Caco-2 (cell line): Measurements from ENCODE around the gene CLDN9. TPM values are rescaled to one million over a fixed set of nuclear protein-coding genes. Genes with fewer than 3 reads are reported as not detected.

ENCODE experiments used
- BruUV-seq: library from RNA; stranded (reverse); fragments of 400-500 nt; replicated peaks from 2 replicates; lab custom pipeline; 2021; lab: Mats Ljungman, UMichigan
- CTCF ChIA-PET: fragments of 300-600 bp; sonication (Branson Sonifier 250); formaldehyde crosslinking; loops from one replicate; lab custom pipeline; 2022; ENCODE audit warnings: antibody characterized with exemption; lab: Charles Lee
- POLR2A ChIA-PET: fragments of 300-600 bp; sonication (Branson Sonifier 250); formaldehyde crosslinking; loops from one replicate; lab custom pipeline; 2022; ENCODE audit warnings: antibody characterized with exemption; lab: Charles Lee
- DNase-seq, 2 experiments: peaks; one replicate each; pipeline versions ENCODE4 v3.0.0 to v3.0.0-alpha.2; 2020 to 2022
- H3K27me3 ChIP-seq: replicated peaks from 2 replicates; pipeline ENCODE4 v1.6.0; 2011; ENCODE audit warnings: low read length; ENCODE audit not compliant: control insufficient read depth, insufficient read depth
- H3K36me3 ChIP-seq: 2 replicates; pipeline ENCODE4 v1.5.1; 2011; ENCODE audit warnings: low read length; ENCODE audit not compliant: control insufficient read depth, insufficient read depth
- H3K4me1 ChIP-seq: fragments of 250-450 bp; sonication (Bioruptor Pico); 2 replicates; pipeline ENCODE4 v1.5.1; 2020; ENCODE audit warnings: mild to moderate bottlenecking
- H3K4me3 ChIP-seq: 2 replicates; pipeline ENCODE4 v1.5.1; 2011; ENCODE audit warnings: low read depth, mild to moderate bottlenecking, control low read depth, low read length
- H3K9me3 ChIP-seq: fragments of 250-450 bp; sonication (Bioruptor Pico); 2 replicates; pipeline ENCODE4 v1.5.1; 2020; ENCODE audit warnings: mild to moderate bottlenecking, moderate library complexity
- H3K27ac Mint-ChIP-seq: one replicate; pipeline ENCODE4 v1.8.0; 2022; ENCODE audit warnings: mixed read lengths; ENCODE audit not compliant: unreplicated experiment
- H3K27me3 Mint-ChIP-seq: one replicate; pipeline ENCODE4 v1.8.0; 2022; ENCODE audit warnings: mixed read lengths; ENCODE audit not compliant: insufficient read depth, unreplicated experiment
- H3K36me3 Mint-ChIP-seq: one replicate; pipeline ENCODE4 v1.8.0; 2022; ENCODE audit warnings: mild to moderate bottlenecking, mixed read lengths; ENCODE audit not compliant: insufficient read depth, unreplicated experiment
- H3K4me1 Mint-ChIP-seq: one replicate; pipeline ENCODE4 v1.8.0; 2022; ENCODE audit warnings: low read depth, mixed read lengths; ENCODE audit not compliant: unreplicated experiment
- H3K4me3 Mint-ChIP-seq: one replicate; pipeline ENCODE4 v1.8.0; 2022; ENCODE audit warnings: mild to moderate bottlenecking, moderate library complexity, mixed read lengths; ENCODE audit not compliant: unreplicated experiment
- H3K9me3 Mint-ChIP-seq: one replicate; pipeline ENCODE4 v1.8.0; 2022; ENCODE audit warnings: mixed read lengths; ENCODE audit not compliant: unreplicated experiment
- intact Hi-C: fragments of 100-400 bp; cut with micrococcal nuclease; formaldehyde crosslinking; loops from one replicate; pipeline ENCODE4 v1.10.0; 2022; ENCODE audit not compliant: unreplicated experiment
- total RNA-seq: library from RNA; stranded (reverse); gene quantifications from 2 replicates; pipeline ENCODE4 v1.2.3, GENCODE V29; 2022
- TF ChIP-seq, protein P1 (sequence below), 2 experiments: fragments of 200-600 bp in 1 of 2; IDR thresholded peaks; 1 replicate in 1 of 2; 2 replicates in 1 of 2; pipeline versions ENCODE4 v1.5.1 to v1.8.0; 2011 to 2022; ENCODE audit warnings: antibody characterized with exemption in 1 of 2, control low read depth in 1 of 2, inconsistent platforms in 1 of 2, low read depth in 1 of 2, low read length in 1 of 2, mild to moderate bottlenecking in 1 of 2, moderate library complexity in 1 of 2; ENCODE audit not compliant: insufficient read depth in 1 of 2, severe bottlenecking in 1 of 2, unreplicated experiment in 1 of 2

CLDN9 gene
- total RNA-seq, 1 experiment from 2014 or later, result 0.79 TPM

GRCh38 chr16:3000540-3000939 lies 12.2 kb upstream of the CLDN9 start:
- H3K4me3 Mint-ChIP-seq, result no peak overlapping the region
- H3K27me3 ChIP-seq, result no peaks in the 10 kb centered on the region
- H3K4me3 ChIP-seq, result no peak overlapping the region
- no peaks in the 10 kb centered on the region for H3K27me3 Mint-ChIP-seq
- H3K9me3 Mint-ChIP-seq, result no peaks in the 10 kb centered on the region
- CTCF ChIA-PET, result interaction anchor here (0.5 to 1.9 kb wide), 4 partner anchors 20 to 122 kb away, joined by 4 to 15 read pairs (median 4); partner anchors contain the start of gene TNFRSF12A
- peaks cover 3% of the 10 kb centered on the region; the same call in 1 of the 2 replicates for H3K4me1 ChIP-seq
- peaks cover 19% of the 10 kb centered on the region for H3K36me3 Mint-ChIP-seq
- POLR2A ChIA-PET, result no interaction called here
- H3K36me3 ChIP-seq, result peaks cover 1% of the 10 kb centered on the region; the same call in 1 of the 2 replicates
- no peaks in the 10 kb centered on the region for H3K4me1 Mint-ChIP-seq
- no peak overlapping the region for H3K27ac Mint-ChIP-seq
- DNase-seq, result no peak
- H3K9me3 ChIP-seq, result no peaks in the 10 kb centered on the region
- TF ChIP-seq, protein P1, sequence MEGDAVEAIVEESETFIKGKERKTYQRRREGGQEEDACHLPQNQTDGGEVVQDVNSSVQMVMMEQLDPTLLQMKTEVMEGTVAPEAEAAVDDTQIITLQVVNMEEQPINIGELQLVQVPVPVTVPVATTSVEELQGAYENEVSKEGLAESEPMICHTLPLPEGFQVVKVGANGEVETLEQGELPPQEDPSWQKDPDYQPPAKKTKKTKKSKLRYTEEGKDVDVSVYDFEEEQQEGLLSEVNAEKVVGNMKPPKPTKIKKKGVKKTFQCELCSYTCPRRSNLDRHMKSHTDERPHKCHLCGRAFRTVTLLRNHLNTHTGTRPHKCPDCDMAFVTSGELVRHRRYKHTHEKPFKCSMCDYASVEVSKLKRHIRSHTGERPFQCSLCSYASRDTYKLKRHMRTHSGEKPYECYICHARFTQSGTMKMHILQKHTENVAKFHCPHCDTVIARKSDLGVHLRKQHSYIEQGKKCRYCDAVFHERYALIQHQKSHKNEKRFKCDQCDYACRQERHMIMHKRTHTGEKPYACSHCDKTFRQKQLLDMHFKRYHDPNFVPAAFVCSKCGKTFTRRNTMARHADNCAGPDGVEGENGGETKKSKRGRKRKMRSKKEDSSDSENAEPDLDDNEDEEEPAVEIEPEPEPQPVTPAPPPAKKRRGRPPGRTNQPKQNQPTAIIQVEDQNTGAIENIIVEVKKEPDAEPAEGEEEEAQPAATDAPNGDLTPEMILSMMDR (IDR thresholded peaks at IDR 0.05; ENCODE audit: insufficient read depth in 1 of 2, low read depth in 1 of 2, low read length in 1 of 2, severe bottlenecking in 1 of 2, unreplicated experiment in 1 of 2), result no peak
- intact Hi-C loops, result no loop called here
- no TSS peak for BruUV-seq

GRCh38 chr16:3001316-3001715 lies 11.4 kb upstream of the CLDN9 start:
- no peaks in the 10 kb centered on the region for H3K27me3 ChIP-seq
- H3K4me3 ChIP-seq, result no peak overlapping the region
- H3K27me3 Mint-ChIP-seq, result no peaks in the 10 kb centered on the region
- H3K9me3 ChIP-seq, result no peaks in the 10 kb centered on the region
- H3K4me3 Mint-ChIP-seq, result no peak overlapping the region
- no TSS peak for BruUV-seq
- ChIA-PET POLR2A (no interaction called here), CTCF (interaction anchor here (0.5 to 1.9 kb wide), 7 partner anchors 9 to 509 kb away, joined by 3 to 15 read pairs (median 4); partner anchors contain the start of gene ZNF213)
- peaks cover 11% of the 10 kb centered on the region for H3K4me1 ChIP-seq
- TF ChIP-seq, protein P1 (IDR thresholded peaks at IDR 0.05; ENCODE audit: insufficient read depth in 1 of 2, low read depth in 1 of 2, low read length in 1 of 2, severe bottlenecking in 1 of 2, unreplicated experiment in 1 of 2), result no peak
- no peaks in the 10 kb centered on the region for H3K9me3 Mint-ChIP-seq
- peaks cover 19% of the 10 kb centered on the region for H3K36me3 Mint-ChIP-seq
- H3K27ac Mint-ChIP-seq, result no peak overlapping the region
- intact Hi-C loops, result no loop called here
- DNase-seq, result peak in 1 of 2 experiments; percentile 43
- no peaks in the 10 kb centered on the region for H3K4me1 Mint-ChIP-seq
- peaks cover 1% of the 10 kb centered on the region; the same call in 1 of the 2 replicates for H3K36me3 ChIP-seq

DNA sequence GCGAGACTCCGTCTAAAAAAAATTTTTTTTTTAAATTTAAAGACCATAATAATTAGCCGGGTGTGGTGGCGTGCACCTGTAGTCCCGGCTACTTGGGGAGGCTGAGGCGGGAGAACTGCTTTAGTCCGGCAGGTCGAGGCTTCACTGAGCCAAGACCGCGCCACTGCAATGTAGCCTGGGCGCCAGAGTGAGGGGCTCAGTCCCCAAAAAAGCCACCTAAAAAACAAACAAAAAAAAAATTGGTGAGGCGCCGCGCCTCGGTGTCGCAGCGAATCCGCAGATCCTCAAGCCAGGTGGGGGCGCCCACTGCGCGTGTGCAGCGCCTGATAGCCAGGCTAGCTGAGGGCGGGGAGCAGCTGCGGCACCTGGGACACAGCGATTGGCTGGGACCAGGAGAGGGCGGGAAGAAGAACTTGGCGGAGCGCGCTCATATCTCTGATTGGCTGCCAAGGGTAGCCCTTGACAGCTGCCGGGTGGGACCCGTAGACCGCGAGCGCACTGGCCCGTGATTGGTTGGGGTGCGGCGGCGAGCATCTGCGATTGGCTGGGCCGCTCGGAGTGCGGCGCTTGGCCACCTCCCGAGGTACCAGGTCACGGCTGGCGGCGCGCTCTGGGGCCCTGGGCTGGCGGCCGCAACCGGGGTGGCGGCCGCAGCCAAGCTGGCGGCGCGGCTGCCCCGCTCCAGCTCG lies 9.0 kb upstream of the CLDN9 start:
- H3K9me3 ChIP-seq, result no peaks in the 10 kb centered on the region
- POLR2A ChIA-PET, result interaction anchor here (0.6 to 6.5 kb wide), 7 partner anchors 18 to 261 kb away, joined by 3 to 83 read pairs (median 5); partner anchors contain the start of genes HCFC1R1, IL32, PKMYT1 and THOC6
- peaks cover 18% of the 10 kb centered on the region for H3K4me1 Mint-ChIP-seq
- H3K4me1 ChIP-seq, result peaks cover 35% of the 10 kb centered on the region
- H3K9me3 Mint-ChIP-seq, result no peaks in the 10 kb centered on the region
- BruUV-seq, result no TSS peak
- CTCF ChIA-PET, result interaction anchor here (0.5 to 6.6 kb wide), 11 partner anchors 12 to 535 kb away, joined by 3 to 113 read pairs (median 5); partner anchors contain the start of genes HCFC1R1, THOC6 and TNFRSF12A
- peaks cover 28% of the 10 kb centered on the region for H3K36me3 Mint-ChIP-seq
- H3K27me3 Mint-ChIP-seq, result no peaks in the 10 kb centered on the region
- H3K27ac Mint-ChIP-seq, result no peak overlapping the region
- TF ChIP-seq, protein P1 (IDR thresholded peaks at IDR 0.05; ENCODE audit: insufficient read depth in 1 of 2, low read depth in 1 of 2, low read length in 1 of 2, severe bottlenecking in 1 of 2, unreplicated experiment in 1 of 2), result peak; percentile 42 to 80
- intact Hi-C loops, result loop anchor here (1.0 kb wide), 2 partner anchors 18 to 25 kb away; no protein-coding TSS in a partner anchor
- peaks cover 1% of the 10 kb centered on the region; the same call in 1 of the 2 replicates for H3K36me3 ChIP-seq
- peak; percentile 98 to 99 for DNase-seq
- peak overlapping the region; percentile 89 for H3K4me3 Mint-ChIP-seq
- peak overlapping the region; percentile 52 for H3K4me3 ChIP-seq
- no peaks in the 10 kb centered on the region for H3K27me3 ChIP-seq
